GM12892 (cell line): ENCODE measurements around the gene MVK.

Experiments
- POLR2A ChIP-seq: IDR thresholded peaks from 2 replicates; pipeline ENCODE4 v1.6.1; 2011; ENCODE audit warnings: low read depth, low read length, control low read depth
- POLR2AphosphoS5 ChIP-seq: IDR thresholded peaks from 2 replicates; pipeline ENCODE4 v1.6.1; 2011; ENCODE audit warnings: low read depth, low read length, control low read depth
- TAF1 ChIP-seq: IDR thresholded peaks from 2 replicates; pipeline ENCODE4 v1.6.1; 2011; ENCODE audit warnings: low read depth, mild to moderate bottlenecking, control low read depth, low read length, borderline replicate concordance

DNA sequence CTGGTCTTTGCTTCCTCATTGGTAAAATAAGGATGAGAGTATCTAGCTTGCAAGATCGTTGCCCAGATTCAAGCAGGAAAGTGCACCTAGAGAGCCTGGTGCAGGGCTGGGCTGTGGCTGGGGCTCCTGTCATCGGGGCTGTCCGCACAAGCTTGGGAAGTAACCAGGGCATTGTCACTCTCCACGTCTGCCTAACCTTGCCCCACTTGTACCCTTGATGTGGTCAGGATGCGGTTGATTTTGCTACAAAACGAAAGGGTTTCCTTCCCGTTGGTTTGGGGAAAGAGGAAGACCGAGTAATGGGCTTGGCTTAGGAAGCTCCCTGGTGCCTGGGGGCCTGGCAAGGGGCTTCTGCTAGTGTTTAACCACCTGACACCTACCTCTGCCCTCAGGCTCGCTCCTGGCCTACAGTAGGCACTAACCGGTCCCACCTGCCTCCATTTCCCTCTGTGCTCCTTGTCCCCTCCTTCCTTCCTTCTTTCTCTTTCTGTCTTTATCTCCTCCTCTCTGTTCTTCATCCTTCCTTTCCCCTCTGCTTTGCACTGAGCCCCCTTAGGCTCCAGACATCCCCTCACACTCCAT lies 21.8 kb downstream of the MVK start:
- no peak for TF ChIP-seq POLR2AphosphoS5
- TF ChIP-seq TAF1 = no peak
- TF ChIP-seq POLR2A = no peak
